ENCODE data around the gene TEKTIP1.

Gene TEKTIP1

GRCh38 chr19:3586707-3587346 is 47.9 kb downstream of the TEKTIP1 start:
- DNase-seq = no peak

- DNase-seq = no peak
These were observed 50.5 kb downstream of the TEKTIP1 start for GRCh38 chr19:3589439-3589838.

- DNase-seq = no peak
These were observed 51.0 kb downstream of the TEKTIP1 start for GRCh38 chr19:3589949-3590348.

DNA sequence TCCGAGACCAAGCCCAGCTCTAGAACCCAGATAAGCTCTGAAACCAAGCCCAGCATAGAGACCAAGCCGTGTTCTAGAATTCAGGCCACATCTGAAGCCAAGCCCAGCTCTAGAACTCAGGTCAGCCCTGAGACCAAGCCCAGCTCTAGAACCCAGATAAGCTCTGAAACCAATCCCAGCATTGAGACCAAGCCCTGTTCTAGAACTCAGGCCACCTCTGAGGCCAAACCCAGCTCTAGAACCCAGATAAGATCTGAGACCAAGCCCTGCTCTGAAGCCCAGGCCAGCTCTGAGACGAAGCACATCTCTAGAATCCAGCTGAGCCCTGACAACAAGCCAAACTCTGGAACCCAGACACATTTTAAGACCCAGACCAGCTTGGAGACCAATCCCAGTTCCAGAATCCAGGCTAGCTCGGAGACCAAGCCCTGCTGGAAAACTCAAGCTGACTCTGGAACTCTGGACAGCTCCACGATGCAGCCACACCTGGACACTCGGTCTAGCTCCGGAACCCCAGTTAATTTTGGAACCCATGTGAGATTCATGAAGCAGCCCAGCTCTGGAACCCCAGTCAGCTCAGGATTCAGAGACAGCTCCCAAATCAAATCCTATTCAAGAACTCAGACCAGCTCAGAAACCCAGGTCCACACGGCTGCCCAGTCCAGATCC is 52.2 kb downstream of the TEKTIP1 start:
- DNase-seq = no peak

DNA sequence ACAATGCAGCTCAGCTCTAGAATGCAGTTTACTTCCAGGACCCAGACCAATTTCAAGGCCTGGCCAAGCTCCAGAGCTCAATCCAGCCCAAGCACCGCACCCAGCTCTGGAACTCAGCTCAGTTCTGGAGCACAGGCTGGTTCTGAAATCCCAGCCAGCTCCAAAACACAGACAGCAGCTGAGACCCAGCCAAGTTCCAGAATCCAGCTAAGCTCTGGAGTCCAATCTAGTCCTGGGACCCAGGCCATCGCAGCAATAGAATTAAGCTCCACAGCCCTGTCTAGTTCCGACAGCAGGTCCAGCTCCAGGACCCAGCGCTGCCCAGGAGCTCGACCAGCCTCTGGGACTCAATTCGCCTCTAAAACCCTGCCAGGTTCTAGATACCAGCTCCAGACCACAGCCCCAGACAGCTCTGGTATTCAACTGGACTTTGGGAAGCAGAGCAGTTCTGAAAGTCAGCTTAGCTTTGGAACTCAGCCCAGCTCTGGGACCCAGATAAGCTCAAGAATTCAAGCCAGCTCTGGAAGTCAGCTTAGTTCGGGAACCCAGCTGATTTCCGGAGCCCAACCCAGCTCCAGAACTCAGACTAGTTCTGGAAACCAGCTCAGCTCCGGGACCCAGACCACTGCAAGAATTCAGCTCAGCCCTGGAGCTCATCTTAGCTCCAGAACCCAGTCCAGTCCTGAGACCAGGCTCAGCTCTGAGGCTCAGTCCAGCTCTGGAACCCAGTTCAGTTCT is 53.1 kb downstream of the TEKTIP1 start:
- DNase-seq = no peak

DNA sequence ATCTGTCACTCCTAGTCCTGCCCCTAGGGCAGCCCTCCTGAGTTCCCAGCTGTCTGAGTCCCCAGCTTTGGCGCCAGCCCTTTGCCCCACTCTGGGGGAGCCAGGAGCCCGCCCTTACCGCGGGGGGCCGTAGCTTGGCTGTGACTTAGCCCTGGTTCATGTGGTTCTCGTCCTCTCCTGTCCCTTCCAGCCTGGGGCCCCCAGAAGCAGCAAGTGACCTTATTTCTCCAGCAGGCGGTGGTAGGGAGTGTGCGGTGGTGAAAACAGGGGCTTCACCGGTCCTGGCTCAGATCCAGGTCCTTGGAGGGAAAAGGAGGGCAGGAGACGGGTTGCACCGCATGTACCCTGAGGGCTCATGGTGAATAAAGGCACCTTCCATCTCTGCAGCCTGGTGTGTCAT is 54.2 kb downstream of the TEKTIP1 start:
- no peak for DNase-seq

All from activated gamma-delta T cell (primary cell).